MCF 10A (cell line): Measurements from ENCODE around the gene TUBA4A. TPM values are rescaled to one million over a fixed set of nuclear protein-coding genes. Genes with fewer than 3 reads are reported as not detected.
"Not testable (repeated sequence)": the region's sequence is repeated elsewhere in the genome, so short reads cannot be mapped to it uniquely, and the experiment has no call there.

ENCODE experiments used
- BruUV-seq: library from RNA; stranded (reverse); fragments of 400-500 nt; replicated peaks from 2 replicates; lab custom pipeline; 2021; lab: Mats Ljungman, UMichigan
- CTCF ChIA-PET: fragments of 300-600 bp; sonication (Branson Sonifier 250); formaldehyde crosslinking; extraction: SDS; loops from one replicate; lab custom pipeline; 2021; ENCODE audit warnings: antibody characterized with exemption, inconsistent platforms; lab: Yijun Ruan, JAX
- POLR2A ChIA-PET: fragments of 300-600, 350-650 bp; sonication (Branson Sonifier 250); formaldehyde crosslinking; extraction: SDS; loops from one replicate; lab custom pipeline; 2020; ENCODE audit warnings: antibody characterized with exemption, inconsistent platforms; lab: Yijun Ruan, JAX
- DNase-seq: peaks from one replicate; pipeline ENCODE4 v3.0.0-alpha.2; 2018; ENCODE audit not compliant: unreplicated experiment
- H3K27ac Mint-ChIP-seq: one replicate; pipeline ENCODE4 v1.8.0; 2022; ENCODE audit warnings: mild to moderate bottlenecking, low read depth, mixed read lengths; ENCODE audit not compliant: unreplicated experiment
- H3K27me3 Mint-ChIP-seq: one replicate; pipeline ENCODE4 v1.8.0; 2022; ENCODE audit warnings: mixed read lengths; ENCODE audit not compliant: insufficient read depth, unreplicated experiment
- H3K36me3 Mint-ChIP-seq: one replicate; pipeline ENCODE4 v1.8.0; 2022; ENCODE audit warnings: mild to moderate bottlenecking, moderate library complexity, mixed read lengths; ENCODE audit not compliant: insufficient read depth, unreplicated experiment
- H3K4me1 Mint-ChIP-seq: one replicate; pipeline ENCODE4 v1.8.0; 2022; ENCODE audit warnings: mixed read lengths; ENCODE audit not compliant: insufficient read depth, unreplicated experiment
- H3K4me3 Mint-ChIP-seq: one replicate; pipeline ENCODE4 v1.8.0; 2022; ENCODE audit warnings: mild to moderate bottlenecking, moderate library complexity, mixed read lengths; ENCODE audit not compliant: unreplicated experiment
- H3K9me3 Mint-ChIP-seq: one replicate; pipeline ENCODE4 v1.8.0; 2022; ENCODE audit warnings: mixed read lengths; ENCODE audit not compliant: unreplicated experiment
- intact Hi-C: fragments of 100-400 bp; cut with micrococcal nuclease; formaldehyde crosslinking; loops from 2 replicates; pipeline ENCODE4 v1.14.1; 2022
- microRNA-seq: library from miRNA; unstranded; fragments of <30 nt; microRNA quantifications from one replicate; pipeline ENCODE4 v1.2.0, GENCODE V29; 2022
- total RNA-seq: library from RNA; stranded (reverse); gene quantifications from 2 replicates; pipeline ENCODE4 v1.2.3, GENCODE V29; 2022
- TF ChIP-seq, protein P1 (sequence below): fragments of 200-600 bp; IDR thresholded peaks from one replicate; pipeline ENCODE4 v1.8.0; 2022; ENCODE audit warnings: antibody characterized with exemption, mild to moderate bottlenecking; ENCODE audit not compliant: unreplicated experiment

The TUBA4A gene
- total RNA-seq, 1 experiment from 2014 or later = 80.5 TPM

- POLR2A ChIA-PET = interaction anchor here (2.2 to 4.3 kb wide), 3 partner anchors 25 to 40 kb away, joined by 10 to 64 read pairs (median 28); partner anchors contain the start of genes ANKZF1, ATG9A, CNPPD1 and GLB1L
- no peak for DNase-seq
- TF ChIP-seq, protein P1, sequence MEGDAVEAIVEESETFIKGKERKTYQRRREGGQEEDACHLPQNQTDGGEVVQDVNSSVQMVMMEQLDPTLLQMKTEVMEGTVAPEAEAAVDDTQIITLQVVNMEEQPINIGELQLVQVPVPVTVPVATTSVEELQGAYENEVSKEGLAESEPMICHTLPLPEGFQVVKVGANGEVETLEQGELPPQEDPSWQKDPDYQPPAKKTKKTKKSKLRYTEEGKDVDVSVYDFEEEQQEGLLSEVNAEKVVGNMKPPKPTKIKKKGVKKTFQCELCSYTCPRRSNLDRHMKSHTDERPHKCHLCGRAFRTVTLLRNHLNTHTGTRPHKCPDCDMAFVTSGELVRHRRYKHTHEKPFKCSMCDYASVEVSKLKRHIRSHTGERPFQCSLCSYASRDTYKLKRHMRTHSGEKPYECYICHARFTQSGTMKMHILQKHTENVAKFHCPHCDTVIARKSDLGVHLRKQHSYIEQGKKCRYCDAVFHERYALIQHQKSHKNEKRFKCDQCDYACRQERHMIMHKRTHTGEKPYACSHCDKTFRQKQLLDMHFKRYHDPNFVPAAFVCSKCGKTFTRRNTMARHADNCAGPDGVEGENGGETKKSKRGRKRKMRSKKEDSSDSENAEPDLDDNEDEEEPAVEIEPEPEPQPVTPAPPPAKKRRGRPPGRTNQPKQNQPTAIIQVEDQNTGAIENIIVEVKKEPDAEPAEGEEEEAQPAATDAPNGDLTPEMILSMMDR = no peak
- peaks cover 15% of the 10 kb centered on the region for H3K4me1 Mint-ChIP-seq
- no TSS peak for BruUV-seq
- no peaks in the 10 kb centered on the region for H3K9me3 Mint-ChIP-seq
- H3K36me3 Mint-ChIP-seq = peaks cover 20% of the 10 kb centered on the region
- no peaks in the 10 kb centered on the region for H3K27me3 Mint-ChIP-seq
- intact Hi-C loops = no loop called here
- H3K27ac Mint-ChIP-seq = no peak overlapping the region
- CTCF ChIA-PET = no interaction called here
- H3K4me3 Mint-ChIP-seq = peak overlapping the region; percentile 88
These were observed 48.6 kb downstream of the TUBA4A start for GRCh38 chr2:219205165-219205538.

- no TSS peak for BruUV-seq
These were observed 49.1 kb downstream of the TUBA4A start for GRCh38 chr2:219204425-219205164.

GRCh38 chr2:219201331-219201730, 52.4 kb downstream of the TUBA4A start:
- H3K4me1 Mint-ChIP-seq, H3K27ac Mint-ChIP-seq, H3K4me3 Mint-ChIP-seq, H3K9me3 Mint-ChIP-seq, intact Hi-C loops, DNase-seq, H3K36me3 Mint-ChIP-seq, BruUV-seq, H3K27me3 Mint-ChIP-seq: not testable (repeated sequence)
- ChIA-PET POLR2A (interaction anchor here (0.7 kb wide), 1 partner anchor 9 kb away, joined by 3 read pairs; no protein-coding TSS in a partner anchor), CTCF (interaction anchor here (1.0 to 1.2 kb wide), 2 partner anchors 19 to 98 kb away, joined by 3 to 6 read pairs; no protein-coding TSS in a partner anchor)

More at GRCh38 chr2:219204425-219205164, 49.1 kb downstream of the TUBA4A start:
- H3K4me3 Mint-ChIP-seq = no peak overlapping the region
- ChIA-PET POLR2A (interaction anchor here (1.3 to 1.4 kb wide), 2 partner anchors 25 to 29 kb away, joined by 3 read pairs; no protein-coding TSS in a partner anchor), CTCF (interaction anchor here (0.6 to 2.0 kb wide), 2 partner anchors 10 to 24 kb away, joined by 3 to 6 read pairs; no protein-coding TSS in a partner anchor)
- no peak for DNase-seq
- H3K4me1 Mint-ChIP-seq = peaks cover 15% of the 10 kb centered on the region
- H3K27ac Mint-ChIP-seq = no peak overlapping the region
- TF ChIP-seq, protein P1 = no peak
- intact Hi-C loops = no loop called here
- H3K27me3 Mint-ChIP-seq = no peaks in the 10 kb centered on the region
- peaks cover 14% of the 10 kb centered on the region for H3K36me3 Mint-ChIP-seq
- no peaks in the 10 kb centered on the region for H3K9me3 Mint-ChIP-seq

GRCh38 chr2:219200502-219201326, 53.0 kb downstream of the TUBA4A start:
- H3K36me3 Mint-ChIP-seq, DNase-seq, H3K4me3 Mint-ChIP-seq, H3K27me3 Mint-ChIP-seq, H3K4me1 Mint-ChIP-seq, H3K9me3 Mint-ChIP-seq, H3K27ac Mint-ChIP-seq, BruUV-seq, intact Hi-C loops: not testable (repeated sequence)
- POLR2A ChIA-PET = interaction anchor here (0.7 kb wide), 2 partner anchors 8 to 22 kb away, joined by 3 read pairs; no protein-coding TSS in a partner anchor
- CTCF ChIA-PET = interaction anchor here (1.0 to 1.2 kb wide), 2 partner anchors 19 to 99 kb away, joined by 3 to 6 read pairs; no protein-coding TSS in a partner anchor

Small RNA genes within 50 kb of the gene (microRNA-seq; reads per million reads assigned to microRNA genes)
- not detected for gene MIR153-1

Other genes with a start within 250 kb of the TUBA4A start
- gene CFAP65, start 212.4 kb downstream of the TUBA4A start, total RNA-seq = not detected in 2 replicates
- not detected in 2 replicates for gene IHH, start 193.0 kb downstream of the TUBA4A start, total RNA-seq
- 7.5 and 11.5 TPM in 2 replicates for gene NHEJ1, start 93.1 kb downstream of the TUBA4A start, total RNA-seq
- gene SLC23A3, start 83.9 kb downstream of the TUBA4A start, total RNA-seq = 1.7 and 2.6 TPM in 2 replicates
- 33.9 and 39.1 TPM in 2 replicates for gene CNPPD1, start 77.0 kb downstream of the TUBA4A start, total RNA-seq
- 49.3 and 64.5 TPM in 2 replicates for gene RETREG2, start 75.6 kb downstream of the TUBA4A start, total RNA-seq
- 61.0 and 73.1 TPM in 2 replicates for gene ZFAND2B, start 47.1 kb downstream of the TUBA4A start, total RNA-seq
- gene ABCB6, start 35.0 kb downstream of the TUBA4A start, total RNA-seq = 13.8 and 18.8 TPM in 2 replicates
- gene ATG9A, start 24.3 kb downstream of the TUBA4A start, total RNA-seq = 52.1 and 60.8 TPM in 2 replicates
- gene ANKZF1, start 24.1 kb downstream of the TUBA4A start, total RNA-seq = 45.5 and 45.6 TPM in 2 replicates
- 4.9 and 7.5 TPM in 2 replicates for gene GLB1L, start 8.5 kb downstream of the TUBA4A start, total RNA-seq
- gene STK16, start 8.4 kb downstream of the TUBA4A start, total RNA-seq = 33.4 and 42.7 TPM in 2 replicates
- not detected in 2 replicates for gene TUBA4B, start 675 bp downstream of the TUBA4A start, total RNA-seq
- 58.2 and 59.8 TPM in 2 replicates for gene DNAJB2, start 25.4 kb upstream of the TUBA4A start, total RNA-seq
- gene PTPRN, start 55.5 kb upstream of the TUBA4A start, total RNA-seq = not detected in 2 replicates
- gene RESP18, start 78.8 kb upstream of the TUBA4A start, total RNA-seq = not detected in 2 replicates
- gene DNPEP, start 134.0 kb upstream of the TUBA4A start, total RNA-seq = 81.3 and 81.5 TPM in 2 replicates
- gene DES, start 164.5 kb upstream of the TUBA4A start, total RNA-seq = not detected in 2 replicates
- 23.3 and 25.7 TPM in 2 replicates for gene SPEG, start 180.9 kb upstream of the TUBA4A start, total RNA-seq
- gene GMPPA, start 245.0 kb upstream of the TUBA4A start, total RNA-seq = 70.7 and 80.2 TPM in 2 replicates